AG04450 (cell line): ENCODE measurements around the gene SEC61A1. TPM values are rescaled to one million over a fixed set of nuclear protein-coding genes. Genes with fewer than 3 reads are reported as not detected.
A peak's percentile ranks its signal among the peaks of the same experiment; 100 is the strongest.

Experiments
- CTCF ChIA-PET: fragments of 300-600, 350-600 bp; formaldehyde crosslinking; extraction: SDS; loops from one replicate; lab custom pipeline; 2022; ENCODE audit warnings: antibody characterized with exemption, inconsistent platforms; lab: Charles Lee
- POLR2A ChIA-PET: fragments of 350-600 bp; formaldehyde crosslinking; extraction: SDS; loops from one replicate; lab custom pipeline; 2021; ENCODE audit warnings: antibody characterized with exemption, inconsistent platforms; lab: Yijun Ruan, JAX
- DNase-seq: peaks from one replicate; pipeline ENCODE4 v3.0.0-alpha.2; 2011; ENCODE audit warnings: low read depth, low spot score
- H3K27ac ChIP-seq: one replicate; pipeline ENCODE4 v1.5.1; 2012; ENCODE audit warnings: low read depth, low read length, control low read depth
- H3K27me3 ChIP-seq: one replicate; pipeline ENCODE4 v1.6.0; 2012; ENCODE audit warnings: low read length; ENCODE audit not compliant: control insufficient read depth, insufficient read depth
- H3K4me3 ChIP-seq: 2 replicates; pipeline ENCODE4 v1.5.1; 2011; ENCODE audit warnings: mild to moderate bottlenecking, low read depth, low read length, control low read depth
- H3K9me3 ChIP-seq: 2 replicates; pipeline ENCODE4 v1.5.1; 2012; ENCODE audit warnings: low read length; ENCODE audit not compliant: control insufficient read depth, insufficient read depth
- polyA plus RNA-seq: library from polyadenylated mRNA; depleted of rRNA; stranded (reverse); fragments of >200 nt; gene quantifications from 2 replicates; pipeline ENCODE4 v1.2.3, GENCODE V29; 2011
- TF ChIP-seq, protein P1 (sequence below): IDR thresholded peaks from 2 replicates; pipeline ENCODE4 v1.5.1; 2011; ENCODE audit warnings: low read depth, low read length, control low read depth, inconsistent platforms

SEC61A1 gene
- polyA plus RNA-seq, 1 experiment = 639 TPM

DNA sequence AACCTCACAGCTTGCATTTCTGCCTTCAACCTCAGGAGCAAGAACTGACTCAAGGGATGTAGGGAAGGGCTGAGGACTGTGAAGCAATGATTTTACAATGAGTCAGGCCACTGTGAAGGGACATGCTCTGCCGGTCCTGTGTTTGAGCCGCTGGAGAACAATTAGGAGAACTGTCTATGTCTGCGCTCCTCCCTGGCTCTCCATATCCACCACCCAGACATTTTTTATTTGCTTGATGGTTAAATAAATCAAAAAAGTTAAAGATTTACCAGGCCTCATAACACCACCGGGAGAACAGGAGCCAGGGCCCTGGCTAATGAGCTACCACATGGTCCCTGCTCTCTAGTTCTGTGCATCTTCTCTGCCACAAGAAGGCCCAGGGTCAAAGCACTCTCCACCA lies 29.6 kb downstream of the SEC61A1 start:
- H3K27ac ChIP-seq = no peak overlapping the region
- DNase-seq = no peak
- CTCF ChIA-PET = interaction anchor here (1.1 kb wide), 2 partner anchors 11 to 13 kb away, joined by 3 to 7 read pairs; no protein-coding TSS in a partner anchor
- no peaks in the 10 kb centered on the region for H3K9me3 ChIP-seq
- no peaks in the 10 kb centered on the region for H3K27me3 ChIP-seq
- TF ChIP-seq, protein P1, sequence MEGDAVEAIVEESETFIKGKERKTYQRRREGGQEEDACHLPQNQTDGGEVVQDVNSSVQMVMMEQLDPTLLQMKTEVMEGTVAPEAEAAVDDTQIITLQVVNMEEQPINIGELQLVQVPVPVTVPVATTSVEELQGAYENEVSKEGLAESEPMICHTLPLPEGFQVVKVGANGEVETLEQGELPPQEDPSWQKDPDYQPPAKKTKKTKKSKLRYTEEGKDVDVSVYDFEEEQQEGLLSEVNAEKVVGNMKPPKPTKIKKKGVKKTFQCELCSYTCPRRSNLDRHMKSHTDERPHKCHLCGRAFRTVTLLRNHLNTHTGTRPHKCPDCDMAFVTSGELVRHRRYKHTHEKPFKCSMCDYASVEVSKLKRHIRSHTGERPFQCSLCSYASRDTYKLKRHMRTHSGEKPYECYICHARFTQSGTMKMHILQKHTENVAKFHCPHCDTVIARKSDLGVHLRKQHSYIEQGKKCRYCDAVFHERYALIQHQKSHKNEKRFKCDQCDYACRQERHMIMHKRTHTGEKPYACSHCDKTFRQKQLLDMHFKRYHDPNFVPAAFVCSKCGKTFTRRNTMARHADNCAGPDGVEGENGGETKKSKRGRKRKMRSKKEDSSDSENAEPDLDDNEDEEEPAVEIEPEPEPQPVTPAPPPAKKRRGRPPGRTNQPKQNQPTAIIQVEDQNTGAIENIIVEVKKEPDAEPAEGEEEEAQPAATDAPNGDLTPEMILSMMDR = no peak
- no peak overlapping the region for H3K4me3 ChIP-seq
- POLR2A ChIA-PET = no interaction called here

DNA sequence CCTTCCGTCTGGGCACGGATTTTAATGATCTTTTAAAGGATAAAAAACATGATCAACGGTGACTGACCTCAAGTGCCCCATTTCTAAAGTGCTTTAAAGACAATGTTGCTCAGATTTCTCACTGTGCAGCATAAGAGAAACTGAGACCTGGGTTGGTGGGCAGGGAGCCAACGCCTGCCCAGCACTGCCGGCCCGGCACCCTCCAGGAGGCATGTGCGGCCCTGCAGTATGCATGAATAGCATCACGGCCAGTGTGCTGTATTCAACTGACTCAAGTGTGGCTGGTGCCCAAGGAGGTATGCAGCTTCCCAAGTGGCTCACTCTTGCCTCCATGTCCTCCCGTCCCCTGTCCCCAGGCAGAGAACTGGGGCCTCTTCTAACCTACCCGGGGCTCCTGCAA lies 30.3 kb downstream of the SEC61A1 start:
- POLR2A ChIA-PET = no interaction called here
- Histone ChIP-seq H3K27ac (no peak overlapping the region), H3K27me3 (no peaks in the 10 kb centered on the region), H3K9me3 (no peaks in the 10 kb centered on the region), H3K4me3 (no peak overlapping the region)
- TF ChIP-seq, protein P1 = no peak
- no peak for DNase-seq
- CTCF ChIA-PET = interaction anchor here (1.1 kb wide), 2 partner anchors 11 to 12 kb away, joined by 3 to 7 read pairs; no protein-coding TSS in a partner anchor

DNA sequence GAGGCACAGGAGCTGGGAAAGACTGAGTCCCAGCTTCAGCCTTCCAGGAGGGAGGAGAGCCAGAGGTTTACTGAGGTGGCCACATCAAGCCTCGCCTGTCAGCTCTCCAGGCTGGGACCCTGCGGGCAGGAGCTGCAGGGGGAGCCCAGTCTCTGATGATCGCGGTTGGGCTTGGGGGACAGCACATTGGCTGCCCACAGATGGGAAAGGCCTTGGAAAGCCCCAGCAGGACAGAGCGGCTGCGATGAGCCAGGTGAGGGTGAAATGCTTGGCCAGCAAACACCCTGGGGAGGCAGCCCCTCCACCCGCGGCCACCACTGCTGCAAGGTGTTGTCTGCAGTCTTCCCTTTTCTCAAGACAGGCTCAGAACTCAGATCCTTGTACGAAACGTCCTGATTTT lies 31.2 kb downstream of the SEC61A1 start:
- CTCF ChIA-PET = interaction anchor here (0.5 to 4.7 kb wide), 3 partner anchors 12 to 525 kb away, joined by 4 to 39 read pairs (median 7); no protein-coding TSS in a partner anchor
- POLR2A ChIA-PET = interaction anchor here (1.0 kb wide), 1 partner anchor 10 kb away, joined by 4 read pairs; no protein-coding TSS in a partner anchor
- H3K9me3 ChIP-seq = no peaks in the 10 kb centered on the region
- no peak for DNase-seq
- no peaks in the 10 kb centered on the region for H3K27me3 ChIP-seq
- no peak overlapping the region for H3K4me3 ChIP-seq
- TF ChIP-seq, protein P1 = no peak
- H3K27ac ChIP-seq = no peak overlapping the region

GRCh38 chr3:128083980-128084674 lies 31.9 kb downstream of the SEC61A1 start:
- ChIA-PET POLR2A (interaction anchor here (1.0 kb wide), 1 partner anchor 10 kb away, joined by 4 read pairs; no protein-coding TSS in a partner anchor), CTCF (interaction anchor here (0.5 to 4.7 kb wide), 5 partner anchors 8 to 524 kb away, joined by 3 to 39 read pairs (median 4); no protein-coding TSS in a partner anchor)
- no peaks in the 10 kb centered on the region for H3K9me3 ChIP-seq
- DNase-seq = no peak
- H3K27me3 ChIP-seq = no peaks in the 10 kb centered on the region
- no peak overlapping the region for H3K4me3 ChIP-seq
- H3K27ac ChIP-seq = peak overlapping the region; percentile 55
- TF ChIP-seq, protein P1 = no peak

GRCh38 chr3:128084675-128085021 lies 32.4 kb downstream of the SEC61A1 start:
- Histone ChIP-seq H3K27ac (peak overlapping the region; percentile 55), H3K9me3 (no peaks in the 10 kb centered on the region), H3K4me3 (no peak overlapping the region), H3K27me3 (no peaks in the 10 kb centered on the region)
- DNase-seq = no peak
- CTCF ChIA-PET = interaction anchor here (0.5 to 4.7 kb wide), 5 partner anchors 9 to 523 kb away, joined by 3 to 39 read pairs (median 3); no protein-coding TSS in a partner anchor
- POLR2A ChIA-PET = no interaction called here
- TF ChIP-seq, protein P1 = no peak
